GM21447 (cell line): ENCODE measurements around the gene FADS1.

ENCODE experiments used
- ATAC-seq: cut with Tn5 transposase; IDR thresholded peaks from one replicate; pipeline ENCODE4 v1.9.1; 2021; ENCODE audit not compliant: unreplicated experiment

FADS1 gene

DNA sequence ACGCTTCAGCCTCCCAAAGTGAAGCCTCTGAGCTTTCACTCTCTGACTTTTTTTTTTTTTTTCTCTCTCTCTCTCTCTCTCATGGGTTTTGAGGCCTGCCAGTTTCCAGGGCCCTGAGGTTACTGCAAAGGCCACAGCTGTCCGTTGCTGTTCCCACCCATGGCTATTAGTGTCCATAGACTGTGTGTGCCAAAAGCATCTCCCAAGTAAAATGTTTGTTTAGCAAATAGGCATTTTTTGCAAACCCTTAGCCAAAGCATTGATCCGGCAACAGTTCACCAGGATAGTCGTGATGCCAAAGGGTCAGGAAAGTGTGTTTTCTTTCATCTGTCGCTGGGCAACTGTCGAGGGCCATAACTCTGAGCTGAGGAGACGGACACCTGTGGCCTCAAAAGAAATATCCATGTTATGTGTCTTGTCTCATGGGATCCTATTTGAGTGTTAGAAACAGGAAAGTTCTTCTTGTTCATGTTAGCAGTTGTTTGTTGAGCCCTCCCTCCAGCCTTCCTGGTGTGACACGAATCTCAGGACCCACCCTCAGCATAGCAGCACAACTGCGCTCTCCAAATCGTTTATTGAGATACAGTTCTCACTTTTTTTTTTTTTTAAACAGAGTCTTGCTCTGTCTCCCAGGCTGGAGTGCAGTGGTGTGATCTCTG lies 29.7 kb upstream of the FADS1 start:
- ATAC-seq = no peak

DNA sequence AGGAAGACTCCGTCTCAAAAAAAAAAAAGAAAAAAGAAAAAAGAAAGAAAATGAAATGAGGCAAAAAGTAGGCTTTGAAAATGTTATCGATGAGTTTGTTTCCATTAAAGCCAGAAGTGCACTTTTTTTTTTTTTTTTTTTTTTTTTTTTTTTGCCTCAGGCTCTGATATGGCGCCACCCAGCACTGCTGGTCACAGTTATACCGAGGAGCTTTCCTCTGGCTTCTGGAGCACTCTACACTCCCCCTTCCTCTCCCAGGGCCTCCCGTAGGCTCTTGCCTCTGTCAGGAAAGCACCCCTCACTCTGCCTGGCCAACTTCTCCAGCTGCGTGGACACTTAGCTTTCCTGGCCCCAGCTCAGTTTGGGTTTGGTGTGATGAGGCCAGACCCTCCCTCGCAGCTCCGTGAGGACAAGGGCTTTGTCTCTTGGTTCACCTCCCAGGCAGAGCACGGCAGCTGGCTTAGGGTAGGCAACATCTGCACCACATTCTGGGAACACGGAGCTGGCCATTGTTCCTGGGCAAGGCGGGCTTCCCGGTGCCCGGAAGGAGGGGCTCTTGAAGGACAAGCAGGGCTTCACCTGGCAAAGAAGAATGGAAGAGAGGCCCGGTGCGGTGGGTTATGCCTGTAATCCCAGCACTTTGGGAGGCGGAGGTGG lies 28.2 kb upstream of the FADS1 start:
- no peak for ATAC-seq

DNA sequence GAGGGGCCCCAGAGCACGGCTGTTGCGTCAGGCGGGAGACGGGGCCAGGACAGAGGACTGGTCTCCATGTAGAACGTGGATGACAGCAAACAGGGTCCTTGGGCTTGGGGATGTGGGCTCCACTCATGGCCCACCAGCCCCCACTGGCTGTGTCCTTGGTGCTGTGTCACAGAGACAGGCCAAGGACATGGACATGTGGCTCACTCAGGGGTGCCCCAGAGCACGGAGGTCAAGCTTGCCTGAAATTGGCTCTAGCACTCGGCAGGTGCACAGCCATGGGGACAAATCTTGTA lies 25.7 kb upstream of the FADS1 start:
- ATAC-seq = no peak

DNA sequence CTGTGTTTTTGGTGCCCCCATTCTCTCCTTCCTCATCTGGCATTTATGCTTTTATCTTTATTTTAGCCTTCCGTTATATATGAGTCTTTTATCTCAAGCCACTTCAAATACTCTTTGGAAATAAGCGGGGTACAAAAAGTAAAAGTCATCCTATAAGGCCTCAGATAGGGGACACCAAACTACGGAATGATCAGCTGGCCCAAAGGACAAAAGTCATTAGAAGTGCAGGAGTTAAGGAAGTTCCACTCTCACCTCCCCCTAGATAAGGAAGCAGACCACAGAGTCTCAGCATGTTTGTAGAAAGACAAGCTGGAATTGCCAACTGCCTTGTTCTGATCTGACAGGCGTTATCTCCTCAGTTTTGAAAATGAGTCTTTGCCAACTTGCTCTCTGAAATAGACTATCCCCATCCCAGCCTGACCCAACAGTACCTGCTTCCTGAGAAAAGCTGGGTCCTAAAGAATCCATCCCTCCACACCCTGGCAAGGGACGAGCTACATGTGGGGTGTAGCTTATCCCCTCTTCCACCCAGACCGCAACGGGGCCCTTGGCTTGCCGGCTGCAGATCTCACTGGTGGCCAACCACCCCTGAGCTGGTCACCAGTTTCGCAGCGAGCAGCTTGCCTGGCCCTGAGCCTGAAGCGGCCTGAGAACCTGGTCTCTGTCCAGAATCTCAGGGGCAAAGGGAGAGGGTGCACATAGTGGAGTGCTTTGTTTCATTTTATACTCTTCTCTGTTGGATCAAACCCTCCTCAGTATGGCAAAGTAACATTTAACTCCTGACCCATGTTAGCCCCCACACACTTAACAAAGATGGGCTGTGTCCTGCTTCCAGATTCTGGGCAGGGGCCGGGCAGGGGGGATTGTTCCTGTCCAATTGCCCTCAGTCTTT lies 25.1 kb upstream of the FADS1 start:
- ATAC-seq = no peak

DNA sequence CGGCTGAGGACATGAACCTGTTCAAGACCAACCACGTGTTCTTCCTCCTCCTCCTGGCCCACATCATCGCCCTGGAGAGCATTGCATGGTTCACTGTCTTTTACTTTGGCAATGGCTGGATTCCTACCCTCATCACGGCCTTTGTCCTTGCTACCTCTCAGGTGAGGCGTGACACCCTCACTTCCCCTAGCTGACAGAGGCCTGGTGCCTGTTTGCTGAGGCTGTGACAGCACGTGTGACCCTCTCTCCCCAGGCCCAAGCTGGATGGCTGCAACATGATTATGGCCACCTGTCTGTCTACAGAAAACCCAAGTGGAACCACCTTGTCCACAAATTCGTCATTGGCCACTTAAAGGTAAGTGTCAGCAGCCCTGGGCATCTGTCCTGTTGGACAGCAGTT lies 23.6 kb upstream of the FADS1 start:
- ATAC-seq = no peak

DNA sequence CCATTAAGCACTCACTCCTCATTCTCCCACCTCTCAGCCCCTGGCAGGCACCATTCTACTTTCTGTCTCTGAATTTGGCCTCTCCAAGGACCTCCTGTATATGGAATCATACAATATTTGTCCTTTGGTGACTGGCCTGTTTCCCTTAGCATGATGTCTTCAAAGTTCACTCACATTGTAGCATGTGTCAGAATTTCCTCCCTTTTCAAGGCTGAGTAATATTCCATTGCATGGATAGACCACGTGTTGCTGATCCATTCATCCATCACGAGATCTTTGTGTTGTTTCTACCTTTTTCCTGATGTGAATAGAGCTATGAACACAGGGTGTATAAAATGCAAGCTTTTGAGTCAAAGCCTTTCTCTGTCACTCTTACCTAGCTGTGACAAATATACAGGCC lies 22.9 kb upstream of the FADS1 start:
- no peak for ATAC-seq

DNA sequence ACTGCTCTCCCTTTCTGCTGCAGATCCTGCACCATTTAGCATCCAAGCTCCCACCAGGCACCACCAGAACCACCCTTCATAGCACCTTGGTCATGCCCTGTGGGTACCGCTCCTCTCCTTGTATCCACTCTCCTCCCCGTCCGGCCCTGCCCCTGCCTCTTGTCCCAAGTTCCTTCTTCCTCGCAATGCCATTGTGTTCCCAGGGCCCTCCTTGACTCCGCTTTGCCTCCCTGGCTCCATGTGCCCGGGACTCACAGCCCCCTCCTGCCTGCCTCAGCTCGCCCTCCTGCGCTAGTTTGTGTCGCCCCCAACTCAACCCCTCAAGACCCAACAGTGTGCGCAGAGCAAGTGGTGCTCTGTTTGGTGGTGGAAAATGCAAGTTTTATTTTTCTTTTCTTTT lies 22.1 kb upstream of the FADS1 start:
- ATAC-seq = no peak

DNA sequence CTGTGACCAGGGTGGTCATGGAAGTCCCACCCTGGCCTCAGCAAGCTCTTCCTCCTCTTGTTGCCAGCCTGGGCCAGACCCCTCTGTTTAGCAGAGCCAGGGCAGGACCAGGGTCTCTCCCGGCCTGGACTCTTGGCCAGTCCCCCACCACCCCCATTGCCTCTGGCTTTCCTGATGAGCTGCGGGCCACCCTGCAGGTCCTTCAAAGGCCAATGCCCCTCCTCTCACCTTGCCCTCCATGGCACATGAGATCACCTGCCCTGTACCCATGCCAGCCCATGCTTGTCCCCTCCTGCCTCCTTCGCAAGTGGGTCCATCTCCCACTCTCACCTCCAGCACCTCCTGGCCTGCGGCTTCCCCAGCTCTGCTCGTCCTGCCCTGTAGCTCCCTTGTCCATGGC lies 21.7 kb upstream of the FADS1 start:
- no peak for ATAC-seq

DNA sequence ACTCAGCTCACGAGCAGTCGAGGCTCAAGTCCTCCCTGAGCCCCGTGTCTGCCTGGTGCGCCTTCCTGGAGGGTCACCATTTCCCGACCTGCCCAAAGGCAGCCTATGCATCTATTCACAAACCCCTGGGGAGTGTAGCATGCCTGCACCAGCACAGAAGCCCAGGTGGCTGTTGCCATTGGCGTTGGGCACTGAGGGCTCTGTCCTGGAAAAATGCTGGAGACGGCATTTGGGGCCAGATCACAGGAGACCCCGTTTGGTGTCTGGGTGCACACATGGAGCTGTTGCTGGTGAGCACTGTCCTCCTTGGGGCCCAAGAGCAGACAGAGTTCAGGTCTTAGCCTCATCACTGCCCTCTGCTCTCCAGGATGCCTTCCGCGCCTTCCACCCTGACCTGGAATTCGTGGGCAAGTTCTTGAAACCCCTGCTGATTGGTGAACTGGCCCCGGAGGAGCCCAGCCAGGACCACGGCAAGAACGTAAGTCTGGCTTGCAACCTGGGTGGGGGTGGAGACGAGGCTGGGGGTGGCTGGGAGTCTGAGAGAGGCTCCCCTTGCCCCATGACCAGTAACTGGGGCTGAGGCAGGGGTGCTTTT lies 20.7 kb upstream of the FADS1 start:
- ATAC-seq = no peak

DNA sequence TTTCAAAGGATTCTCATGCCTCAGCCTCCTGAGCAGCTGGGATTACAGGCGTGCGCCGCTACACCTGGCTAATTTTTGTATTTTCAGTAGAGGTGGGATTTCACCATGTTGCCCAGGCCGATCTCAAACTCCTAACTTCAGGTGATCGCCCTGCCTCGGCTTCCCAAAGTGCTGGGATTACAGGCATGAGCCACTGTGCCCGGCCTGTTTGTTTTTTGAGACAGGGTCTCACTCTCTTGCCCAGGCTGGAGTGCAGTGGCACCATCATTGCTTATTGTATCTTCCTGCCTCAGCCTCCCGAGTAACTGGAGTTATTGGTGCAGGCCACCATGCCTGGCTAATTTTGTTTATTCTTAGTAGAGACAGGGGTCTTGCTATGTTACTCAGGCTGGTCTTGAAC lies 19.4 kb upstream of the FADS1 start:
- ATAC-seq = no peak

DNA sequence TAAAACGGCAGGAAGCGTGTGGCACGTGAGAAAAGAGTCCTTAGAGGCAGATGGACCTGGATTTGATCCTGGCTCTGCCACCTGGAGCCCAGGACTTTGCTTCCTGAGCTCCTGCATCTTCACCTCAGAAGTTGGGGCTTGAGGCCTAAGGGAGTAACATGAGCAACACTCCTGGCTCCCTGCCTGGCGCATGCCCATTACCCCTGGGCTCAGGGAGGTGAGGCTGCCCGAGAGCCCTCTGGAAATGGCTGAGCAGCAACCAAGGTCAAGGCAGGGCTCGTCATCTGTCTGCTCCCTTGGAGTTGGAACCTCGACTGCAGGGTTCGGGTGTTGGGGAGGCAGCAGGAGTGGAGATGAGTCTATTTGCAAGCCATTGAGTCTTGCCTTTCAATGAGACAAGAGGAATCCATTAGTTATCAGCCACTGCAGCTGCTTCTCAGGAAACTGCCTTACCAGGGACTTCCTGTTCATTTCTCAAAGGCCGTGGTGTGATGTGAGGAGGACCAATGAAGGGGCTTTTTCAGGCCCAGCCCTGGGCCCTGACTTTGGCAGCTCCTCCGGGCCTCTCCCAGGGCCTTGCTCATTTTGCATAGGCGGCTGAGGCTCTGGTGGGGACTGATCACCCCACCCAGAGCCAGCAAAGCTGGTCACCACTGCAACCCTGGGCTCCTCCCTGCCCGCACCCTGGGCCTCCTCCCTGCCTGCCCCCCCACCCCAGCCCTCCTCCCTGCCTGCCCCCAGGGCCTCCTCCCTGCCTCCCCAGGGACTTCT lies 17.7 kb upstream of the FADS1 start:
- peak; percentile 90 for ATAC-seq

DNA sequence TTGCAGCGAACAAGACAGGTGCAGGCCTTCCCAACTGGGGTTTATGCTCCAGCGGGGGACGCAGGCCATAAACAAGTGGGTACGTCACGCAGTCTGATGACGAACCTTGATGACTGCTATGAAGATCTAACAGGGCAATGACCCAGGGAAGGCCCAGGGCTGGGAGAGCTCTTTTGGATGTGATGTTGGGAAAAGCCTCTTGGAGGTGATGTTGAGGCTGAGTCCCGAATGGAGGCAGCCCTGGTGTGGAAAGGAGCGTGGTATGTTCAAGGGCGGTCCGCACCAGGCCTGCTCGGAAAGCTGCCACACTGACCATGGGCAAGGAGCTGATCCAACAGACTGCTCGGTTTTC lies 17.1 kb upstream of the FADS1 start:
- no peak for ATAC-seq

DNA sequence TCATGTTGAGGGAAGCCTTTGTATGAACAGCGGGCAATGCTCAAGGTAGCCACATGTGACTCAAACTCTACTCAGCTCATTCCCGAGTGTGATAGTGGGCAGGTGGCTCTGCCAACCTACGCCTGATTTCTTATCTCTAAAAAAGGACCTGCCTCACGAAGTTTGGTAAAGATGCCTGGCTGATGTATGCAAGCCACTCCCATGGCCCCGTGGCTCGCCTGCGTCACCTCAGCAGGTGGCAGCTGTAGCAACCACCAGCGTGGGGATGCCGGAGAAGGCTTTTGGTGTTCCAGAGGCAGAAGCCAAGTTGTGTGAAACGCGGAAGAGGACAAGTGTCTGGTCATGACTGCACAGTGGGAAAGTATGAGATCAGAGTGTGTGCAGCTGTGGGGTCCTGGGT lies 16.7 kb upstream of the FADS1 start:
- no peak for ATAC-seq

DNA sequence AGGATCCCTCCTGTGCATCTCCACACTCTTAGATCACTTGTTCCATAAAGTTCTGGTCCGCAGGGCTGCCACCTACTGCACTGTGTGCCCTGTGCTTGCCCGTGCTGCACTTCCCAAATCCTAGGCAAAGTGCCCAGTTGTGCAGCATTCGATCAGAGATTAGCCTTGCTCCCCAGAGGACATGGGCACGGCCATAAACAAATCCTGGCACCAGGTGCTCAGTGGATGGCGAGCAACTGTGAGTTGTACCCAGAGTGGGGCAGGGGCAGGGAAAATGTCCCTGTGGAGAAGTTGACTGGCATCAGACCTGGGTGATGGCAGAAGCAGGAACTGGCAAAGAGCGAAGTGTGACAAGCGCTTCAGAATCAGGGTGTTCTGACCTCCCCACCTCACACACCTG lies 16.0 kb upstream of the FADS1 start:
- ATAC-seq = no peak

DNA sequence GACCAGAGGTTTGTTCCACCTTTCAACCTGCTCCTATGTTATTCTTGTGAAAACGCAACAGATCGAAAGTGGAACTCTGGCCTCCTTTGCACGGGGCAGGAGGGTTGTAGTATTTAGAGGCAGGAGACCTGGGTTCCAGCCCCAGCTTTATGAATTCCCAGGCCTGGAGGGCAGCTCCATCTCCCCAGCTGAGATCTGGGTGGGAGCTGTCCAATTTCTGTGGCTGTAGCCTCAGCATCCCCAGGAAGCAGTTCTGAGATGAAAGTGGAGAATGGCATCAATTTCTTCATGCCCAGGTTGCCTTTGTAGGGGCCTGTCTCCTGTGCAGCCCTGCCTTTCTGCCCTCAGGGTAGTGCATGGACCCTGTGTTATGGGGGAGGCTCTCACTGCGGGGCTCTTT lies 15.4 kb upstream of the FADS1 start:
- no peak for ATAC-seq

DNA sequence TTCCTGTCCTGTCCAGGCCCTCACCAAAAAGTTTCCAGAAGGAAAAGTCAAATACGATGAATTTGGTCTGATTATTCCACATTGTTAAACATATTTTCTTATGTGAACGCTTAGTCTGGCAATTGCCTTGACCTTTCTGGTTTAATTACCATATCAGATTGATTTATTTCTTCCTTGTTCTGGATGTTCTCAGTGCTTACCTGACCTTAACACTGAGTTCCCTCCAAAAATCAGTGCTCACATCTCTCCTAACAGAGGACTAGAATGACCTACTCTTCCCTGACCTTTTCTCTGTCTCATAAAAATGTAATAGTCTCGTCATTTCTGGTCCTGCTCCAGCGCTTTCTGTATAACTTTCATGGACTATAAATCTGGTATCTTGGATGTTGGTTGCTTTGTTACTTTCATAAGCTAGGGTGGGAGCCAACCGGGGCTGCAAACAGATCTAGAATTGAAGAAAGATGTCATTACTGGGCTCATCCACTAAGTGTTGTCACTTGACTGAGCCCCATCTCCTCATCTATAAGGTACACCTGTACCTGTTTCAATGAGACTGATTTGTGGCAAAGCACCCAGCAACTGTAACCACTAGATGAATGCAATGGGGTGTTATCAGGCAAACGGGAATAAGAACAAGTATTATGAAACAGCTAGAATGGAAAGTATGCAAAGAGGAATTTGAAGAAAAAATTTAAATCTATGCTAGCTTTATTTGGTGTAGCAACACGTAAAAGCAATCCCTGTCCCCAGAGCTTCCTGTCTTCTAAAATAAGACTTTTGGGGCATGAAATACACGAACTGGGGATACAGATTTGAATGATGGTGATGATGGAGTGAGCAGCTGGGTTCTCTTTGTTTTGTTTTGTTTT lies 13.7 kb upstream of the FADS1 start:
- no peak for ATAC-seq

DNA sequence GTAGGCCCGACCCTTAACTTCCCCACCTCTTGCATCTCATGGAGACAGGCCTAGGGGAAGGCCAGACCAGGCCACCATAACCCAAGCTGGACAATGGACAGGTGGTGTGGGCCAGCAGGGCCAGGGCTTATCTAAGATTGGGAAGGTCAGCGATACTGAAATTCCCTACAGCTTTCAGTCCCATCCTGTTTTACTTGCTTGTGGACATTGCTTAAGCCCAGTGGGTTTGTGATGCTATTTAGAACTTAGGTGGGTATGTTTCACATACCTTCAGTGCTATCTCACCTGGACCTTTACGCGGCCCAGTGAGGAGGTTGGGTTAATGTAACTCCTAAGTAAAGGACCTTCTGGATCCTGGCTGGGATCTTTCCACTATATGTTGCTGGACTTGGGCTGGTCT lies 13.0 kb upstream of the FADS1 start:
- no peak for ATAC-seq

DNA sequence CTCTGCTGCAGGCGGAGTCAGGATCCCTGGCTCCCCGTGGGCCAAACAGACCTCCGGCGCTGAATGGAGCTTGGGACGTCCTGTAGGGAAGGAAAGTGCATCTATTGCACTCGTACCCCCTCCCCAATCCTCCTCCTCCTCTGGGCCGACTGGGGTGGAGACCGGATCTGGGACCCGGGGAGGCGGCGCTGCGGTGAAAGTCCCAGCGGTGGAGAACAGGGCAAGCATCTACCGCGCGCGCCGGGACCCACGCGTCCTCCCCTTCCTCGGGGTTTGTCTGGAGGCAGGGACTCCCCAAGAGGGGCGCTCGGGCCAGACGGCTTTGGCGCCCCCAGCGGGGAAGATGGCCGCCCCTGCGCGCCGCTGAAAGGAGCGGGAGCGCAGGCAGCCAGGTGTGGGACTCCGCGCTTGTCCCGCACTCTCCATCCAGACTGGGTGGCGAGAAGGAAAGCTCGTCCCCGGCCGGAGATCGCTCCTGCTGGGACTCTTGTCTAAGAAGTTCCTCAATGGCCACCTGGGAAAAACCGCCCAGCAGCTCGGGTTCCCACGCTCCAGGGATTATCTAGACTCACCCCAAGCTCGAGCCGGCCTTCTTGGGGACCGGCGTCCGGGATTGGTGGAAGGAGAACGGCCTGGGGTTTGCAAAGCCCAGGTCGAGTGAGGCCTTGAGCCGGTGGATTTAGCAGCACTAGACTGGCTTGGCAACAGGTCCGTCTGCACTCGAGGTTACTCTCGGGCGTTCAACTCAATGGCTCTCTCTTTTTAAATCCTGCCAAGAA lies 12.0 kb upstream of the FADS1 start:
- ATAC-seq = no peak

DNA sequence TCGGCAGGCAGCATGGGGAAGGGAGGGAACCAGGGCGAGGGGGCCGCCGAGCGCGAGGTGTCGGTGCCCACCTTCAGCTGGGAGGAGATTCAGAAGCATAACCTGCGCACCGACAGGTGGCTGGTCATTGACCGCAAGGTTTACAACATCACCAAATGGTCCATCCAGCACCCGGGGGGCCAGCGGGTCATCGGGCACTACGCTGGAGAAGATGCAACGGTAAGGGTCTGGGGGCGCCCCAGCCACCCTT lies 11.5 kb upstream of the FADS1 start:
- no peak for ATAC-seq
